Mesenchymal stem cell (in vitro differentiated cells and primary cell): ENCODE results near the gene IBTK.

ENCODE experiments used
- DNase-seq: peaks from one replicate; pipeline ENCODE4 v3.0.0-alpha.2; 2013
- H2AFZ ChIP-seq: one replicate; pipeline ENCODE4 v1.6.1; 2013; ENCODE audit warnings: low read depth, mild to moderate bottlenecking, control low read depth, inconsistent platforms, low read length, moderate library complexity
- H2AK5ac ChIP-seq: 2 replicates; pipeline ENCODE4 v1.6.1; 2013; ENCODE audit warnings: low read length, moderate library complexity, mild to moderate bottlenecking, inconsistent platforms; ENCODE audit not compliant: severe bottlenecking
- H2BK120ac ChIP-seq: one replicate; pipeline ENCODE4 v1.6.1; 2013; ENCODE audit warnings: low read depth, mild to moderate bottlenecking, inconsistent platforms, low read length, moderate library complexity
- H2BK12ac ChIP-seq, 2 experiments: one replicate each; pipeline ENCODE4 v1.6.1; 2013; ENCODE audit warnings: inconsistent platforms in 2 of 2, low read length in 2 of 2, mild to moderate bottlenecking in 2 of 2, moderate library complexity in 2 of 2, control low read depth in 1 of 2
- H2BK15ac ChIP-seq: one replicate; pipeline ENCODE4 v1.6.1; 2013; ENCODE audit warnings: mild to moderate bottlenecking, low read depth, inconsistent platforms; ENCODE audit not compliant: poor library complexity, severe bottlenecking
- H2BK5ac ChIP-seq: 2 replicates; pipeline ENCODE4 v1.6.1; 2013; ENCODE audit warnings: low read depth, mild to moderate bottlenecking, low read length, control low read depth, inconsistent platforms; ENCODE audit not compliant: poor library complexity, severe bottlenecking
- H3K14ac ChIP-seq, 2 experiments: one replicate each; pipeline ENCODE4 v1.6.1; 2013; ENCODE audit warnings: inconsistent platforms in 2 of 2, low read length in 2 of 2, control low read depth in 1 of 2, mild to moderate bottlenecking in 1 of 2, moderate library complexity in 1 of 2
- H3K18ac ChIP-seq, 2 experiments: one replicate each; pipeline ENCODE4 v1.6.1; 2013; ENCODE audit warnings: inconsistent platforms in 2 of 2, low read length in 2 of 2, control low read depth in 1 of 2, low read depth in 1 of 2, mild to moderate bottlenecking in 1 of 2
- H3K23ac ChIP-seq, 2 experiments: one replicate each; pipeline ENCODE4 v1.6.1; 2013; ENCODE audit warnings: inconsistent platforms in 2 of 2, low read length in 2 of 2, mild to moderate bottlenecking in 2 of 2, moderate library complexity in 2 of 2, control low read depth in 1 of 2
- H3K27ac ChIP-seq: 2 replicates; pipeline ENCODE4 v1.5.1; 2013; ENCODE audit warnings: mild to moderate bottlenecking, moderate library complexity, low read length, control low read depth, inconsistent platforms; ENCODE audit not compliant: poor library complexity, severe bottlenecking
- H3K27me3 ChIP-seq, 2 experiments: 2 replicates each; pipeline versions ENCODE4 v1.6.1 to v1.7.0; 2013; ENCODE audit warnings: low read length in 2 of 2, mild to moderate bottlenecking in 2 of 2, moderate library complexity in 2 of 2, control low read depth in 1 of 2, inconsistent platforms in 1 of 2; ENCODE audit not compliant: control insufficient read depth in 1 of 2, insufficient read depth in 1 of 2
- H3K36me3 ChIP-seq, 2 experiments: 2 replicates each; pipeline versions ENCODE4 v1.6.1 to v1.7.0; 2013; ENCODE audit warnings: low read length in 2 of 2, control low read depth in 1 of 2, inconsistent platforms in 1 of 2, low read depth in 1 of 2, mild to moderate bottlenecking in 1 of 2; ENCODE audit not compliant: insufficient read depth in 2 of 2, control insufficient read depth in 1 of 2
- H3K4ac ChIP-seq, 2 experiments: one replicate each; pipeline ENCODE4 v1.6.1; 2013; ENCODE audit warnings: inconsistent platforms in 2 of 2, low read length in 2 of 2, mild to moderate bottlenecking in 2 of 2, moderate library complexity in 2 of 2, control low read depth in 1 of 2, low read depth in 1 of 2
- H3K4me1 ChIP-seq: 2 replicates; pipeline ENCODE4 v1.6.1; 2013; ENCODE audit warnings: low read depth, low read length, control low read depth; ENCODE audit not compliant: control insufficient read depth, insufficient read depth
- H3K4me2 ChIP-seq: 2 replicates; pipeline ENCODE4 v1.6.1; 2013; ENCODE audit warnings: low read length, mild to moderate bottlenecking, inconsistent platforms; ENCODE audit not compliant: poor library complexity, severe bottlenecking
- H3K4me3 ChIP-seq, 2 experiments: 2 replicates each; pipeline versions ENCODE4 v1.5.1 to v1.7.0; 2013; ENCODE audit warnings: low read length in 2 of 2, mild to moderate bottlenecking in 2 of 2, control low read depth in 1 of 2, low read depth in 1 of 2; ENCODE audit not compliant: insufficient read depth in 1 of 2
- H3K79me1 ChIP-seq: replicated peaks from 2 replicates; pipeline ENCODE4 v1.6.1; 2013; ENCODE audit warnings: mild to moderate bottlenecking, control low read depth, low read length, inconsistent platforms; ENCODE audit not compliant: poor library complexity, severe bottlenecking
- H3K9ac ChIP-seq: 2 replicates; pipeline ENCODE4 v1.7.0; 2013; ENCODE audit warnings: mild to moderate bottlenecking, low read length, moderate library complexity
- H3K9me3 ChIP-seq: 2 replicates; pipeline ENCODE4 v1.7.0; 2013; ENCODE audit warnings: mild to moderate bottlenecking, low read length; ENCODE audit not compliant: control insufficient read depth
- H4K8ac ChIP-seq: one replicate; pipeline ENCODE4 v1.6.1; 2013; ENCODE audit warnings: inconsistent platforms, mild to moderate bottlenecking, low read length, moderate library complexity
- H4K91ac ChIP-seq: one replicate; pipeline ENCODE4 v1.6.1; 2013; ENCODE audit warnings: mild to moderate bottlenecking, low read length, inconsistent platforms
- WGBS: methylation state at CpG from one replicate; pipeline ENCODE4 v1.1.7; 2013; ENCODE audit warnings: mixed read lengths; 5-methylcytosine and 5-hydroxymethylcytosine counted together

IBTK gene

DNA sequence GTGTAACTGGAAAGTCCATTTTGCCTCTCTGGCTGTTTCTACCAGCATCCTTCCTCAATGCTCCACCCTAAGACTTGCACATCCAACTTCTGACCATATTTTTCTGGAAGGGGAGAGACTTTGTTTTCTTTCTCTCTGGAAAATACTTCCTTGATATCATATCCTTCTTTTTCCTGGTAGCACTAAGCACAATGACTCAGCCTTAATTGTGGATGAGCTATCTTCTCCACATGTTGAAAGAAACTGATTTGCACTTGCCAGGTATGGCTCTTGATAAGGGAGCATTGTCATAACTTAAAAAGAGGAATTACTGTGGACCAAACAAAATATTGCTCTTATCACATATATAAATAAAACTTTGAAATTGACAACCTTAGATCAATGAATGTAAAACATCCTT, 30.1 kb upstream of the IBTK start:
- H3K36me3 ChIP-seq, result no peaks in the 10 kb centered on the region
- no peak overlapping the region for H3K4ac ChIP-seq
- no peak overlapping the region for H3K23ac ChIP-seq
- H2BK12ac ChIP-seq, result no peak overlapping the region
- H2AFZ ChIP-seq, result no peak overlapping the region
- H3K79me1 ChIP-seq, result no peaks in the 10 kb centered on the region
- no peak overlapping the region for H2AK5ac ChIP-seq
- H3K27me3 ChIP-seq, result no peaks in the 10 kb centered on the region
- H2BK120ac ChIP-seq, result no peak overlapping the region
- peaks cover 2% of the 10 kb centered on the region for H3K4me1 ChIP-seq
- no peak overlapping the region for H3K18ac ChIP-seq
- H3K9ac ChIP-seq, result no peak overlapping the region
- H4K8ac ChIP-seq, result no peak overlapping the region
- no peak overlapping the region for H3K4me2 ChIP-seq
- no peak overlapping the region for H2BK5ac ChIP-seq
- no peak overlapping the region for H3K4me3 ChIP-seq
- H2BK15ac ChIP-seq, result no peak overlapping the region
- H4K91ac ChIP-seq, result no peak overlapping the region
- no peak overlapping the region for H3K27ac ChIP-seq
- no peak overlapping the region for H3K14ac ChIP-seq
- H3K9me3 ChIP-seq, result no peaks in the 10 kb centered on the region
- no peak for DNase-seq

DNA sequence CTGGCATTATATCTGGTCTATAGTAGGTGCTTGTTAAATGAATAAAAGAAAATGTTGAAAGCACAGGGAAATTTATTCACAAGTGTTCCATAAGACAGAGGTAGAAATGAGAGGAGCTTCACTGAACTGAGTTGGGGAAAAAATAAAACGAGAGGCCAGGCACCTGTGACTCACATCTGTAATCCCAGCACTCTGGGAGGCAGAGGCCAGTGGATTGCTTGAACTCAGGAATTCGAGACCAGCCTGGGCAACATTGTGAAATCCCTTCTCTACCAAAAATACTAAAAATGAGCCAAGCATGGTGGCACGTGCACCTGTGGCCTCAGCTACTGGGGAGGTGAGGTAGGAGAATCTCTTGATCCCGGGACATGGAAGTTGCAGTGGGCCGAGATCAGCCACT, 28.1 kb upstream of the IBTK start:
- no peak overlapping the region for H2BK5ac ChIP-seq
- 81% methylated on average over 3 of the region's 5 CpGs for WGBS

GRCh38 chr6:82273295-82273694, 25.8 kb upstream of the IBTK start:
- no peak overlapping the region for H2AK5ac ChIP-seq
- H3K14ac ChIP-seq, result no peak overlapping the region
- 72% methylated on average over 1 of the region's 1 CpG for WGBS
- H3K4me1 ChIP-seq, result peaks cover 2% of the 10 kb centered on the region
- H3K4me2 ChIP-seq, result no peak overlapping the region
- no peak for DNase-seq
- no peaks in the 10 kb centered on the region for H3K79me1 ChIP-seq
- no peak overlapping the region for H3K27ac ChIP-seq
- H4K91ac ChIP-seq, result no peak overlapping the region
- H2BK12ac ChIP-seq, result no peak overlapping the region
- H3K4me3 ChIP-seq, result no peak overlapping the region
- H3K9me3 ChIP-seq, result no peaks in the 10 kb centered on the region
- H3K27me3 ChIP-seq, result no peaks in the 10 kb centered on the region
- H4K8ac ChIP-seq, result no peak overlapping the region
- no peak overlapping the region for H2BK15ac ChIP-seq
- no peak overlapping the region for H2BK5ac ChIP-seq
- no peak overlapping the region for H3K4ac ChIP-seq
- no peak overlapping the region for H2AFZ ChIP-seq
- H3K23ac ChIP-seq, result no peak overlapping the region
- H3K36me3 ChIP-seq, result no peaks in the 10 kb centered on the region
- no peak overlapping the region for H3K18ac ChIP-seq
- no peak overlapping the region for H2BK120ac ChIP-seq
- H3K9ac ChIP-seq, result no peak overlapping the region

More for the DNA sequence above, 28.1 kb upstream of the IBTK start:
- H3K4me2 ChIP-seq, result no peak overlapping the region
- H2AK5ac ChIP-seq, result no peak overlapping the region
- no peaks in the 10 kb centered on the region for H3K36me3 ChIP-seq
- H2AFZ ChIP-seq, result no peak overlapping the region
- H3K27me3 ChIP-seq, result no peaks in the 10 kb centered on the region
- H4K8ac ChIP-seq, result no peak overlapping the region
- H2BK12ac ChIP-seq, result no peak overlapping the region
- H3K27ac ChIP-seq, result no peak overlapping the region
- no peaks in the 10 kb centered on the region for H3K79me1 ChIP-seq
- H2BK15ac ChIP-seq, result no peak overlapping the region
- H3K9me3 ChIP-seq, result no peaks in the 10 kb centered on the region
- no peak overlapping the region for H2BK120ac ChIP-seq
- H3K23ac ChIP-seq, result no peak overlapping the region
- no peak overlapping the region for H3K4me3 ChIP-seq
- no peak overlapping the region for H4K91ac ChIP-seq
- H3K4me1 ChIP-seq, result peaks cover 2% of the 10 kb centered on the region
- H3K14ac ChIP-seq, result no peak overlapping the region
- no peak for DNase-seq
- H3K4ac ChIP-seq, result no peak overlapping the region
- H3K18ac ChIP-seq, result no peak overlapping the region
- H3K9ac ChIP-seq, result no peak overlapping the region

DNA sequence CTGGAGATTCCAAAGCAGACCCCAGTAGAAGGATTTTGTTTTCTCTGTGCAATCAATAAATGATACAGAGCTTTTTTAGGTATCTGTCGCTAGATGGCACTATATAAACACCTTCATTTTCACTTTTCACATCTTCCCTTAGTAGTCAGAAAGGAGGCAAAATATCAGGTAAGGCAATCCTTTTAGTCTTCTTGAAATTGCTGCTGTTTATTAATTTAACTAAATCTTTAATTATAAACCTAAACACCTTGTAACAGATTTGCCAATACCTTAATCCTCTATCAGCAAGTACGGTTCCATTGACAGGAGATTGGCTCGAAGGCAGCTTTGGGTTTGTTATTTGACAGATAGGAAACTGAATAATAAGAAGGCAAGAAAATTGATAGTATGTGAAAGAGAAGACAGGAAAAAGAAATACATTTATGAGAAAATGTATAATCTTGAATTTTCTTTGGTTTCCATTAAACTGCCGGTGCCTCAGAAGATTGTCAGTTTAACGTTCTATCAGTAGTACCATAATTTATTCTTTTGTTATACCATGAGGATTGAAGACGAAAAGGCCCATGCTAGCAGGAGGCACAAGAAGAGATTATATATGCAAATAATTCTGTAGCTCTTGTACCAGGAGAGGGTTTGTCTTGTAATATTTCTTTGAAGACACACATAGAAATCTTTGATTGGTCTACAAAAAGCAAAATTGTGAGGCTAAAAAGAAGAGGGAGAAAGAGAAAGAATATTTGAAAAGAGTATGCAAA, 23.5 kb upstream of the IBTK start:
- Histone ChIP-seq H3K4me1 (peaks cover 3% of the 10 kb centered on the region), H3K9me3 (no peaks in the 10 kb centered on the region), H3K4ac (no peak overlapping the region), H2BK12ac (no peak overlapping the region), H3K4me2 (no peak overlapping the region), H2BK120ac (no peak overlapping the region), H3K27me3 (no peaks in the 10 kb centered on the region), H3K79me1 (no peaks in the 10 kb centered on the region), H2AFZ (no peak overlapping the region), H3K4me3 (no peak overlapping the region), H2BK5ac (no peak overlapping the region), H3K23ac (no peak overlapping the region), H4K8ac (no peak overlapping the region), H3K9ac (no peak overlapping the region), H4K91ac (no peak overlapping the region), H3K18ac (no peak overlapping the region), H2BK15ac (no peak overlapping the region), H2AK5ac (no peak overlapping the region), H3K27ac (no peak overlapping the region), H3K36me3 (no peaks in the 10 kb centered on the region), H3K14ac (no peak overlapping the region)
- WGBS, result 88% methylated on average over 3 of the region's 6 CpGs
- DNase-seq, result peak; percentile 52
